GM21723 (cell line): ENCODE data around the gene CIITA.

Experiments used
- ATAC-seq: cut with Tn5 transposase; IDR thresholded peaks from one replicate; pipeline ENCODE4 v1.9.1; 2021; ENCODE audit warnings: mild to moderate bottlenecking, moderate library complexity; ENCODE audit not compliant: unreplicated experiment

Gene CIITA

GRCh38 chr16:10935226-10935915, 58.4 kb downstream of the CIITA start:
- no peak for ATAC-seq

- ATAC-seq, result no peak
Measured at GRCh38 chr16:10936272-10936984, 59.4 kb downstream of the CIITA start.

- no peak for ATAC-seq
Measured at GRCh38 chr16:10937068-10937859, 60.3 kb downstream of the CIITA start.

- no peak for ATAC-seq
Measured at GRCh38 chr16:10938321-10938720, 61.3 kb downstream of the CIITA start.

DNA sequence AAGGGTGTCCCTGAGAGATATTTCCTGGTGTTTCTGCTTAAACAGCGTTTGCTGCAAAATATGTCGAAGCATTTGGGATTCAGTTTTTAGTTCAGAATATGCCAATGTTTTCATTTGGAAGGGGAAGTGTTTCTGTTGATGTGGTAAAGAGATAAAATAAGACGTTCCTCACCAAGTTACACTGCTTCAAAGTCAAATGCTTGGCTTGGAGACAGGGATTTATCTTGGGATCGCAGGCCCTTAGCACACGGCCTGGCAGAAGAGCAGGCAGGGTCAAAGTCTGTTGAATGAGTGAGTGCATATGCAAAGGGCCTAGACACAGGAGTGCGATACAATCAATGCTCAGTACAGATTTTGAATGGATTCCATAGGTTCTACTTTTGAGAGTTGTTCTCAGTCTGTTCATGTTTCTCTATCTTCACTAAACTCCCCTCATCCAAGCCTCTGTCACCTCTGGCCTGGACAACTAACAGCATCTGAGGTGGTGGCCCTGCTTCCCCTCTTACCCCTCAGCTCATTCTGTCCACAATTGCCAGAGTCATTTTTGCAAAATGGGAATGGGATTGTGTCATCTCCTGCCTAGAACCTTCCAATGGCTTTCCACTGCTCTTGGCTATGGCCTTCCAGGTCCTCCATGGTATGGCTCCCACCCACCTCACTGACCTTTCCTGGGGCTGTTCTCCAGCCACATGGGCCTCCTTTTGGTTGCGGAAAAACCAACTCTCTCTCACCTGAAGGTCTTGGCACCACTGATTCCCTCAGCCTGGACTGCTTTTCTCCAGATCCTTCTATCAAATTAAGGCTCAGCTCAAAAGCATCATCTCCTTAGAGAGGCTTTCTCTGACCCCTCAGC, 62.0 kb downstream of the CIITA start:
- ATAC-seq, result no peak

GRCh38 chr16:10939649-10940234, 62.7 kb downstream of the CIITA start:
- ATAC-seq, result no peak

DNA sequence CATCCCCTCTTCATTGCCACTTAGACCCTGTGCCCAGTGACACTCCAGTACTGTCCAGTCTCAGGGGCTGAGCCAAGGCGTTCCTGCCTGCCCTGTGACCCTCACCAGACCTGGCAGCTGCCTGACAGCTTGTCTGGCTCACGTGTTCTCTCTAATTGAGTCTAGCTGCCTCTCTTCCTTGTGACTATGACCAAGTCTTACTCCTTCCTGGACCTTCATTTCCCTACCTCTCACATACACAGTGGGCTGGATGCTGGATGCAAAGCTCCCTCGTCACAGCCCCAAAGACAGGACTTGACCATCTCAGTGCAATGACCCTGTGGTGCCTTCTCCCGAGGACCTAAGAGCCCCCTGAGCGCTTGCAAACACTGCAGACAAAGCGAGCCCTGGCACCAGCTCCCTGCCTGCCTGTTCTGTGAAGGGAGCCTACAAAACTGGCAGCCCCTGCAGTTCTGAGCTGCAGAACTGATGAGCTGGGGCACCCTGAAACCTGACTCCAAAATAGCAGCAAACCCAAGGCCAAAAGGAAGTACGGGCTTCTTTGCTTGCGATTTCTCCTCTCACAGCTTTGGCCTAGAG, 63.6 kb downstream of the CIITA start:
- no peak for ATAC-seq

DNA sequence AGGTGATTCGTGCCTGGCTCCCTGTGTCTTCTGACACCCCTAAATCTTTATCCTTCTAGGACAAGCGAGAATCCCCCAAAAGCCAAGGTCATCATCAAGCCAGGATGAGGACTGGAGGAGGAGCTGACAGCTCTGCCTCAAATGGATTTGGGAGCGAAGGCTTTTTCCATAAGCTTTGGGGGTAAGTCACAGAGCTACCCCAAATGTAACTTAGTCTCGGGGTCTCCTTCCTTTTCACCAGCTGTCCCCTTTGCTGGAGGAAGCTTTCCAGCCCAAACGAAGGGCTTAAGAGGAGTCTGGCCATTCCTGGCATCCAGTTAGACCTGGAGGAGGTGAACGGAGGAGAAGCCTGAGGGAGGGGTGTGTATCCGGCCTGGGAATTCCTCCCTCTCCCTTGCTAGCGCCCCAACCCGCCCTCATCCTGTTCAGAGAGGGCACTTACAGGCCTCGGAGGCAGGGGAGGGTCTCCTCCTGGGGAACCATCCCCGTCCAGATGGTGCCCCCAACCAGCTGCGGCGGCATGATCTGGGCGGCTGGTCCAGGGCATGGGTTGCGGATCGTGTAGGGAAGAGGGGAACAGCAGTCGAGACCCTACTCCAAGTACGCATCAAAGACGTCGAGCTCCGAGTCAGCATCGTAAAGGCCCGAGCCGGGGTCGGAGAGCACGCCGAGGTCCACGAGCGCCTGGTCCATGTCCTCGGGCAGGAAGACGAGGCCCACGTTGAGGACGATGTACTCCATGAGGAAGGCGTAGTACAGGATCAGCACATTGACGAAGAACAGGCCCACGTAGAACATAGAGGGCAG, 64.3 kb downstream of the CIITA start:
- no peak for ATAC-seq

GRCh38 chr16:10941935-10942351, 64.9 kb downstream of the CIITA start:
- ATAC-seq, result peak; percentile 16

DNA sequence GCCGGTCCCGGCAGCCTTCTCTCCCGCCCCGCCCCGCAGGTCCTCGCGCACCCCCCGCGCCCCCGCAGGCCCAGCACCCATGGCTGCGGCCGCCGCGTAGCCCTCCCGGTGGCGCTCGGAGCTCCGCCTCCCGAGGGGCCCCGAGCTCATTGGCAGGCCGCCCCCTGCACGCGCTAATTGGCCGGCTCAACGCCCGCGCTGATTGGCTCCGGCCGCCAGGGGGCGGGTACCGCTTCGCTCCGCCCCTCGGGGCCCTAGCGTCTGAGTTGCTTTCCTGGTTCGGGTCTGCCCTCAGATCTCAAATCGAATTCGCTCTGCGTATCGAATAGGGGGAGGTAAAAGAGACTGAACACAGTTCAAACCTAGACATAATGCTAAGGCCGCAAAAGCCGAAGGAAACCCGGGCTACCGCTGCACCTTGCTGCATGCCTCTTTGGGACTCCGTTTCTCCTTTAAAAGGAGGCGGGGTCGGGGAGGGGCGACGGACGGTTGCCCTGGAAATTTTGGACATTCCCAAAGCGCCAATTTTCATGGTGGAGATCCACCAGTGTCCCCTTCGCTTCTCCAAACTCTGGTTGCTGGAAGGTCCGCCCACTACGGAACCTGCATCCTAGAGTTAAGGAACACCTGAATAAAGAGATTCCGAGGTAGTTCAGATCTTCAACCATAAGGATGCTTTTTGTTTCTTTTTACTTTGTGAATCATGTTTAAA, 65.5 kb downstream of the CIITA start, which contains the start of gene DEXI:
Gene DEXI (minus strand): TSS at position 117 of the 712 bp plus-strand sequence. CDS start 463 bp downstream, outside the sequence.
- ATAC-seq, result peak; percentile 56

- ATAC-seq, result no peak
Measured at GRCh38 chr16:10943064-10943353, 66.0 kb downstream of the CIITA start.

DNA sequence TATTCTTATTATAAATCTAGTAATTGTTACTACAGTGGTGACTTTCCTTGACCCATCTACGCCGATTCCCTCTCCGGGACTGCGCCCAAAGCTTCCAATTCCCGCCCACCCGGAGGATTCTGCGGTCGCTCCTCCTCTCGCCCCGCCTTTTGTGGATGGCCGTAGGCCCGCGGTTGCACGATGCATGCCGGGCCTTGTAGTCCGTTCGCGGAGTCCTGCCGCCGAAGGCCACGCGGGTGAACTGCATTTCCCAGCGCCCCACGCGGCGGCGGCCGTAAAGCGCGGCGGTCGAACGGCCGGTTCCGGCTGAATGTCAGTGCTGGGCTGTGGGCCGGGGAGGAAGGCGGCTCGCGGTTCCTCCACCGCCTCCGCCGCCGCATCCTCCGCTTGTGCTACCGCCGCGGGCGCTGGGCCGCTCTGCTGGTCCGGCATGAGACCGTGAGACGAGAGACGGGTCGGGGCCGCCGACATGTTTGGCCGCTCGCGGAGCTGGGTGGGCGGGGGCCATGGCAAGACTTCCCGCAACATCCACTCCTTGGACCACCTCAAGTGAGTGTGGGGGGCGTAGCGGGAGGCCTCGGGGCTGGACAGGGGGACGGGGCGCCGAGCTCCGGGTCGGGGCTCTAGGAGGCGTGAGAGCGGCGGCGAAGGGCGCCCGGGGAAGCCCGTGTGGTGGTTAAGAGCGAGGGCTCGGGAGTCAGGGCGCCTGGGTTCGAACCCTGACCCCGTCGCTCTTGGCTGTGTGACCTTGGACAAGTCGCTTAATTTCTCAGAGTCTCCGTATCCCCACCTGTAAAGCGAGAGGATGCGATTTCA, 67.5 kb downstream of the CIITA start, which contains the start of gene CLEC16A:
Gene CLEC16A (plus strand): TSS at position 316 of the 816 bp plus-strand sequence. CDS start 154 bp downstream, at position 470.
- ATAC-seq, result peak; percentile 64

DNA sequence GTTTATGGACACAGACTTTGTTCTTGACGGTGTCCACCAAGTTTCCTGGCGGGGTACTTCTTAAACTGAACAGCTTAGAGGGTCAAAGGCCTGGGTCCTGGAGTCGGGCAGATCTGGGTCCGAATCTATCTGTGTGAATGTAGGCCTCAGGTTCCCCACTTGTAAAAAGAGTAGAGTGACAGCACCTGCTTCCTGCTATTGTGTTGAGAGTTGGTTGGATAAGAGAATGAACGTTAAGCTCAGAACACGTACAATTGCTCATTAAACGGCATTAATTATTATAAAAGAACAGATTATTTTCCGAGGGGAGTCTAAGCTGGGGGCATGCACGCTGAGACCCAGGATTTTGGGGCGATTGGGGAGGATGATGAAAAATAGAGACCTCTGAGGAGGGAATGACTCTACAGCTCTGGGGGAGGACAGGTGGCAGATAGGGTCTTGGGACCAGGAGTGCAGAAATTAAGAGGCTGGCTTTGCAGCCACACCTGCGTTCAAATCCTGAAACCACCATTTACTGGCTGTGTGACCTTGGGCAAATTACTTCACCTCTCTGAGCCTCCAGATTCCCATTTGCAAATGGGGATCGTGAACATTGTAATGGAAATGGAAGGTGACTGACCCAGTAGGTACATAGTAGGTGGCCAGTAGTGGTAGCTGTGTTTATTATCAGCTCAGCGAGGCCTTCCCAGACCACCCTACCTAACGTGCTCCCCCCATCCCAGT, 68.2 kb downstream of the CIITA start:
- ATAC-seq, result no peak

GRCh38 chr16:10946308-10946707, 69.3 kb downstream of the CIITA start:
- ATAC-seq, result no peak

DNA sequence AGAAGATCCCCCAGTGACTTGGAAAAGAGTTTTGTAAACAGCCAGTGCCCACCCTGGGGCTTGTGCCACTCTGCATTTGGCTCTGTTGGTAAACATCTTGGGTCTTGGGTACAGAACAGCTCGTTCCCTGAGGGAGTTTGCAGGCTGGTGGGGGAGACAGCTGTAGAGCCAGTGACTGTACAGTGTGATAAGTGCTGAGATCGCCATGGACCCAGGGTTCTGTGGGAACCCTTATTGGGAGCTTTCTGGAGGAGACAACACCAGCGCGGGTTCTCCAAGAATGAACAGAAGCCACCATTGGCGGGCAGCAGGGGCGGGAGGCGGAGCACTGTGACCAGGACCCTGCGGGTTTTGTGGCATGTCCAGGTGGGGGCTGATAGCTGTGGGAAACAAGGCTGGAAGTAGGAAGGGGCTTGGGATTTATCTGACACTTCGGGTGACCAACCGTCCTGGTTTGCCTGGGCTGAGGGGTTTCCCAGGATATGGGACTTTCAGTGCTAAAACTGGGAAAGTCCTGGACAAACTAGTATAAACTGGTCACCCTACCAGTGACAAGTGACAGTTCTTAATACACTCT, 70.3 kb downstream of the CIITA start:
- ATAC-seq, result no peak

- ATAC-seq, result peak; percentile 57
Measured at GRCh38 chr16:10949424-10949970, 72.5 kb downstream of the CIITA start.
